Nephron progenitor cell (in vitro differentiated cells): Measurements from ENCODE around the gene ANKRD11.
A peak's percentile ranks its signal among the peaks of the same experiment; 100 is the strongest.

Experiments
- DNase-seq: peaks from one replicate; pipeline ENCODE4 v3.0.0; 2021
- H3K27ac Mint-ChIP-seq: 2 replicates; pipeline ENCODE4 v1.8.0; 2021; ENCODE audit warnings: mild to moderate bottlenecking, moderate library complexity, mixed read lengths
- H3K27me3 Mint-ChIP-seq: 2 replicates; pipeline ENCODE4 v1.8.0; 2021; ENCODE audit warnings: mild to moderate bottlenecking, low read depth, mixed read lengths; ENCODE audit not compliant: poor library complexity
- H3K36me3 Mint-ChIP-seq: 2 replicates; pipeline ENCODE4 v1.8.0; 2021; ENCODE audit warnings: low read depth, mixed read lengths
- H3K4me1 Mint-ChIP-seq: 2 replicates; pipeline ENCODE4 v1.8.0; 2021; ENCODE audit warnings: mixed read lengths
- H3K4me3 Mint-ChIP-seq: 2 replicates; pipeline ENCODE4 v1.8.0; 2021; ENCODE audit warnings: mild to moderate bottlenecking, moderate library complexity, mixed read lengths
- H3K9me3 Mint-ChIP-seq: 2 replicates; pipeline ENCODE4 v1.8.0; 2021; ENCODE audit warnings: mild to moderate bottlenecking, moderate library complexity, mixed read lengths
- CTCF ChIP-seq: fragments of 200-600 bp; sonication (generic); IDR thresholded peaks from 2 replicates; pipeline ENCODE4 v1.5.0; 2021; ENCODE audit warnings: antibody characterized with exemption

ANKRD11 gene

GRCh38 chr16:89482150-89482816 is 8.1 kb downstream of the ANKRD11 start:
- DNase-seq = no peak
- TF ChIP-seq CTCF = no peak
- Mint-ChIP-seq H3K4me1 (peaks cover 86% of the 10 kb centered on the region), H3K9me3 (no peaks in the 10 kb centered on the region), H3K36me3 (peaks cover 10% of the 10 kb centered on the region), H3K27ac (peak overlapping the region; percentile 96), H3K27me3 (no peaks in the 10 kb centered on the region), H3K4me3 (peak overlapping the region; percentile 24)

- H3K9me3 Mint-ChIP-seq = no peaks in the 10 kb centered on the region
- peaks cover 86% of the 10 kb centered on the region for H3K4me1 Mint-ChIP-seq
- DNase-seq = no peak
- no peaks in the 10 kb centered on the region for H3K27me3 Mint-ChIP-seq
- no peak overlapping the region for H3K4me3 Mint-ChIP-seq
- peak overlapping the region; percentile 96 for H3K27ac Mint-ChIP-seq
- peaks cover 8% of the 10 kb centered on the region for H3K36me3 Mint-ChIP-seq
- no peak for TF ChIP-seq CTCF
Measured at GRCh38 chr16:89481356-89481955, 8.9 kb downstream of the ANKRD11 start.

- no peak for TF ChIP-seq CTCF
- H3K27me3 Mint-ChIP-seq = no peaks in the 10 kb centered on the region
- DNase-seq = no peak
- peak overlapping the region; percentile 9 for H3K4me3 Mint-ChIP-seq
- peaks cover 78% of the 10 kb centered on the region for H3K4me1 Mint-ChIP-seq
- H3K36me3 Mint-ChIP-seq = peaks cover 25% of the 10 kb centered on the region
- no peaks in the 10 kb centered on the region for H3K9me3 Mint-ChIP-seq
- H3K27ac Mint-ChIP-seq = peak overlapping the region; percentile 93
Measured at GRCh38 chr16:89478576-89479221, 11.7 kb downstream of the ANKRD11 start.

GRCh38 chr16:89476811-89477261 is 13.5 kb downstream of the ANKRD11 start:
- no peak for TF ChIP-seq CTCF
- peaks cover 79% of the 10 kb centered on the region for H3K4me1 Mint-ChIP-seq
- H3K4me3 Mint-ChIP-seq = no peak overlapping the region
- DNase-seq = no peak
- no peaks in the 10 kb centered on the region for H3K9me3 Mint-ChIP-seq
- H3K27me3 Mint-ChIP-seq = no peaks in the 10 kb centered on the region
- H3K36me3 Mint-ChIP-seq = peaks cover 38% of the 10 kb centered on the region
- H3K27ac Mint-ChIP-seq = peak overlapping the region; percentile 38

- TF ChIP-seq CTCF = no peak
- DNase-seq = no peak
- H3K4me1 Mint-ChIP-seq = peaks cover 78% of the 10 kb centered on the region
- peaks cover 42% of the 10 kb centered on the region for H3K36me3 Mint-ChIP-seq
- peak overlapping the region; percentile 80 for H3K27ac Mint-ChIP-seq
- no peak overlapping the region for H3K4me3 Mint-ChIP-seq
- H3K27me3 Mint-ChIP-seq = no peaks in the 10 kb centered on the region
- no peaks in the 10 kb centered on the region for H3K9me3 Mint-ChIP-seq
Measured at GRCh38 chr16:89476379-89476778, 14.0 kb downstream of the ANKRD11 start.
